Medulla oblongata (tissue), 1 donor: ENCODE data around the gene CTSV.
A peak's percentile ranks its signal among the peaks of the same experiment; 100 is the strongest.
"Not testable (repeated sequence)": the region's sequence is repeated elsewhere in the genome, so short reads cannot be mapped to it uniquely, and the experiment has no call there.

Experiments
- DNase-seq: peaks from one replicate; pipeline ENCODE4 v3.0.0-alpha.2; 2015; ENCODE audit errors: extremely low spot score

CTSV gene

GRCh38 chr9:97041898-97042297, 3.0 kb upstream of the CTSV start:
- DNase-seq: no peak

GRCh38 chr9:97039514-97039860, 545 bp upstream of the CTSV start:
- DNase-seq: no peak

GRCh38 chr9:97023505-97023904, 15.4 kb downstream of the CTSV start:
- not testable (repeated sequence) for DNase-seq

GRCh38 chr9:97013151-97014132, 25.5 kb downstream of the CTSV start:
- peak; percentile 67 for DNase-seq

GRCh38 chr9:97012617-97013016, 26.3 kb downstream of the CTSV start:
- peak; percentile 10 for DNase-seq

- DNase-seq: not testable (repeated sequence)
Measured at GRCh38 chr9:97002195-97002594, 36.7 kb downstream of the CTSV start.

GRCh38 chr9:97001338-97001737, 37.6 kb downstream of the CTSV start:
- DNase-seq: not testable (repeated sequence)

- DNase-seq: not testable (repeated sequence)
Measured at GRCh38 chr9:97000139-97000787, 38.7 kb downstream of the CTSV start.

GRCh38 chr9:96999733-97000132, 39.2 kb downstream of the CTSV start:
- not testable (repeated sequence) for DNase-seq

- not testable (repeated sequence) for DNase-seq
Measured at GRCh38 chr9:96997009-96997701, 41.8 kb downstream of the CTSV start.

GRCh38 chr9:96994531-96995016, 44.4 kb downstream of the CTSV start:
- DNase-seq: not testable (repeated sequence)

- DNase-seq: not testable (repeated sequence)
Measured at GRCh38 chr9:96992303-96992702, 46.6 kb downstream of the CTSV start.

GRCh38 chr9:96989747-96990318, 49.1 kb downstream of the CTSV start:
- not testable (repeated sequence) for DNase-seq

- DNase-seq: not testable (repeated sequence)
Measured at GRCh38 chr9:96984887-96985286, 54.1 kb downstream of the CTSV start.

- not testable (repeated sequence) for DNase-seq
Measured at GRCh38 chr9:96984139-96984538, 54.8 kb downstream of the CTSV start.

GRCh38 chr9:96983496-96984122, 55.3 kb downstream of the CTSV start:
- not testable (repeated sequence) for DNase-seq
